Upper lobe of left lung (tissue), 6 donors: ENCODE results near the gene KCNQ2. TPM values are rescaled to one million over a fixed set of nuclear protein-coding genes. Genes with fewer than 3 reads are reported as not detected.
"Not testable (repeated sequence)": the region's sequence is repeated elsewhere in the genome, so short reads cannot be mapped to it uniquely, and the experiment has no call there.

ENCODE experiments used
- ATAC-seq, 2 donors: fragments of 200-7000 bp; cut with Tn5 transposase; one replicate each; pipeline ENCODE4 v1.9.1; 2022; ENCODE audit warnings: mild to moderate bottlenecking in 2 of 2, moderate library complexity in 2 of 2; ENCODE audit not compliant: low FRiP score in 2 of 2
- DNase-seq, 2 donors: peaks; one replicate each; pipeline ENCODE4 v3.0.0-alpha.2; 2019 to 2020
- H3K27ac ChIP-seq, 4 donors: fragments of 200-600 bp; sonication (generic); one replicate each; pipeline ENCODE4 v1.5.1; 2016 to 2019
- H3K27me3 ChIP-seq, 4 donors: fragments of 200-600 bp; sonication (generic); one replicate each; pipeline ENCODE4 v1.5.1; 2017 to 2019
- H3K36me3 ChIP-seq, 4 donors: fragments of 200-600 bp; sonication (generic); one replicate each; pipeline ENCODE4 v1.5.1; 2016 to 2019
- H3K4me1 ChIP-seq, 4 donors: fragments of 200-600 bp; sonication (generic); one replicate each; pipeline ENCODE4 v1.5.1; 2018 to 2019
- H3K4me3 ChIP-seq, 4 donors: fragments of 200-600 bp; sonication (generic); one replicate each; pipeline ENCODE4 v1.5.1; 2017 to 2019; ENCODE audit warnings: mild to moderate bottlenecking in 2 of 4, moderate library complexity in 1 of 4
- H3K9me3 ChIP-seq, 4 donors: fragments of 200-600 bp; sonication (generic); one replicate each; pipeline ENCODE4 v1.5.1; 2018 to 2019
- CTCF ChIP-seq, 6 experiments: fragments of 450-650 bp in 4 of 6; fragments of 200-600 bp in 2 of 6; sonication (generic) in 2 of 6; IDR thresholded peaks; one replicate each; pipeline ENCODE4 v1.5.1; 2016 to 2019; ENCODE audit warnings: antibody characterized with exemption in 6 of 6
- EP300 ChIP-seq, 4 donors: sonication (generic); formaldehyde crosslinking; IDR thresholded peaks; one replicate each; pipeline ENCODE4 v1.5.1; 2017; ENCODE audit warnings: antibody characterized with exemption in 4 of 4, control low read depth in 2 of 4
- POLR2A ChIP-seq, 4 donors: fragments of 450-650 bp; IDR thresholded peaks; one replicate each; pipeline ENCODE4 v1.5.1; 2016 to 2017; ENCODE audit warnings: antibody characterized with exemption in 4 of 4, mild to moderate bottlenecking in 2 of 4
- POLR2AphosphoS5 ChIP-seq, 2 donors: sonication (generic); formaldehyde crosslinking; IDR thresholded peaks; one replicate each; pipeline ENCODE4 v1.5.1; 2017; ENCODE audit warnings: antibody characterized with exemption in 2 of 2
- WGBS, 2 donors: methylation state at CpG; one replicate each; pipeline ENCODE4 v1.1.5; 2017 to 2018; 5-methylcytosine and 5-hydroxymethylcytosine counted together
- total RNA-seq, 6 donors: library from RNA; depleted of rRNA in 4 of 6; stranded (reverse); fragments of >200 nt in 4 of 6; gene quantifications; one replicate each; pipeline versions ENCODE4 v1.1.0 to v1.2.1, GENCODE V29; 2016 to 2021
- donor health status: DM: no; HTN: no; CAD: no; lungs with moderate emphysema.
- donor health status: DM: no; HTN: yes; CAD: no; lungs with severe emphysema.

The KCNQ2 gene
- total RNA-seq, 6 donors from 2014 or later, result 0.66 TPM; not detected in 5

- peaks cover 0 to 7% (median 1%) of the 10 kb centered on the region in 4 donors for H3K27me3 ChIP-seq
- WGBS, 2 donors, result 48 to 54% methylated on average over 6 to 10 of the region's 11 CpGs
Observed at GRCh38 chr20:63383556-63383955, 88.9 kb downstream of the KCNQ2 start.

GRCh38 chr20:63382551-63383300, 89.7 kb downstream of the KCNQ2 start:
- H3K27ac ChIP-seq, result no peak overlapping the region
- H3K27me3 ChIP-seq, result peaks cover 0 to 9% (median 1%) of the 10 kb centered on the region in 4 donors
- no peak overlapping the region for H3K4me3 ChIP-seq
- TF ChIP-seq POLR2A (IDR thresholded peaks at IDR 0.05) (no peak), EP300 (IDR thresholded peaks at IDR 0.05) (no peak), POLR2AphosphoS5 (IDR thresholded peaks at IDR 0.05) (no peak), CTCF (IDR thresholded peaks at IDR 0.05) (no peak)
- ATAC-seq (no peak), DNase-seq (peak in 1 of 2 donors; percentile 27)
- peaks cover 0 to 12% (median 6%) of the 10 kb centered on the region in 4 donors for H3K9me3 ChIP-seq
- 69% methylated on average over 13 to 17 of the region's 17 CpGs for WGBS, 2 donors
- H3K4me1 ChIP-seq, result no peaks in the 10 kb centered on the region
- no peaks in the 10 kb centered on the region for H3K36me3 ChIP-seq

More at GRCh38 chr20:63383556-63383955, 88.9 kb downstream of the KCNQ2 start:
- Histone ChIP-seq H3K36me3 (no peaks in the 10 kb centered on the region), H3K27ac (no peak overlapping the region), H3K9me3 (peaks cover 0 to 12% (median 6%) of the 10 kb centered on the region in 4 donors), H3K4me3 (no peak overlapping the region), H3K4me1 (no peaks in the 10 kb centered on the region)
- TF ChIP-seq POLR2A (IDR thresholded peaks at IDR 0.05) (no peak), CTCF (IDR thresholded peaks at IDR 0.05) (no peak), POLR2AphosphoS5 (IDR thresholded peaks at IDR 0.05) (no peak), EP300 (IDR thresholded peaks at IDR 0.05) (no peak)
- DNase-seq, result peak in 1 of 2 donors; percentile 53
- no peak for ATAC-seq

GRCh38 chr20:63381781-63382431, 90.5 kb downstream of the KCNQ2 start:
- ATAC-seq (peak in 1 of 2 donors; percentile 52), DNase-seq (peak in 1 of 2 donors; percentile 85)
- WGBS, 2 donors, result 25 to 80% methylated on average over 6 to 15 of the region's 22 CpGs
- H3K4me1 ChIP-seq, result no peaks in the 10 kb centered on the region
- peaks cover 0 to 12% (median 6%) of the 10 kb centered on the region in 4 donors for H3K9me3 ChIP-seq
- H3K27ac ChIP-seq, result no peak overlapping the region
- TF ChIP-seq CTCF (IDR thresholded peaks at IDR 0.05) (peak; percentile 63 to 89 (median 82)), EP300 (IDR thresholded peaks at IDR 0.05) (no peak)
- H3K27me3 ChIP-seq, result peaks cover 0 to 16% (median 4%) of the 10 kb centered on the region in 4 donors
- H3K36me3 ChIP-seq, result no peaks in the 10 kb centered on the region
- H3K4me3 ChIP-seq, result no peak overlapping the region

GRCh38 chr20:63380346-63380870, 92.0 kb downstream of the KCNQ2 start:
- no peaks in the 10 kb centered on the region for H3K36me3 ChIP-seq
- H3K27ac ChIP-seq, result no peak overlapping the region
- no peak for TF ChIP-seq EP300 (IDR thresholded peaks at IDR 0.05)
- no peak for TF ChIP-seq POLR2AphosphoS5 (IDR thresholded peaks at IDR 0.05)
- no peak for TF ChIP-seq CTCF (IDR thresholded peaks at IDR 0.05)
- no peak for TF ChIP-seq POLR2A (IDR thresholded peaks at IDR 0.05)

GRCh38 chr20:63379872-63380271, 92.6 kb downstream of the KCNQ2 start:
- not testable (repeated sequence) for H3K4me1 ChIP-seq, H3K4me3 ChIP-seq, H3K27ac ChIP-seq, H3K36me3 ChIP-seq, ATAC-seq, H3K9me3 ChIP-seq, DNase-seq
- peaks cover 0 to 28% (median 6%) of the 10 kb centered on the region in 4 donors for H3K27me3 ChIP-seq
- 33 to 84% methylated on average over 1 to 9 of the region's 9 CpGs for WGBS, 2 donors

More at GRCh38 chr20:63380346-63380870, 92.0 kb downstream of the KCNQ2 start:
- H3K9me3 ChIP-seq, result peaks cover 0 to 2% (median under 1%) of the 10 kb centered on the region in 4 donors
- H3K27me3 ChIP-seq, result peaks cover 0 to 22% (median 6%) of the 10 kb centered on the region in 4 donors
- H3K4me1 ChIP-seq, result no peaks in the 10 kb centered on the region
- 88 to 90% methylated on average over 10 to 20 of the region's 21 CpGs for WGBS, 2 donors
- ATAC-seq (no peak), DNase-seq (peak in 1 of 2 donors; percentile 73)
- H3K4me3 ChIP-seq, result no peak overlapping the region
